ENCODE results near the gene CCDC197. TPM values are rescaled to one million over a fixed set of nuclear protein-coding genes. Genes with fewer than 3 reads are reported as not detected.

CCDC197 gene
- total and polyA plus RNA-seq, 4 donors = not detected

GRCh38 chr14:93955850-93956481 lies 41.1 kb upstream of the CCDC197 start:
- peak overlapping the region; percentile 69 to 83 for H3K27ac ChIP-seq (ENCODE audit: low read depth in 1 of 2, low read length in 1 of 2)
- no peak overlapping the region for H3K9ac ChIP-seq (ENCODE audit: insufficient read depth in 1 of 2, low read length in 2 of 2)
- H3K4me3 ChIP-seq = no peak overlapping the region
- ATAC-seq (ENCODE audit: insufficient read depth, low FRiP score) (no peak), DNase-seq (no peak)
- H3K9me3 ChIP-seq (ENCODE audit: control insufficient read depth in 4 of 4, insufficient read depth in 3 of 4, low read length in 3 of 4) = no peaks in the 10 kb centered on the region
- TF ChIP-seq CTCF (IDR thresholded peaks at IDR 0.05; ENCODE audit: control extremely low read depth, extremely low read depth) = no peak
- no peaks in the 10 kb centered on the region for H3K36me3 ChIP-seq (ENCODE audit: control insufficient read depth in 4 of 4, insufficient read depth in 4 of 4, low read length in 4 of 4)
- WGBS, 2 donors = 49% methylated on average over 8 of the region's 8 CpGs
- peaks cover 0 to 18% (median 9%) of the 10 kb centered on the region in 5 donors for H3K4me1 ChIP-seq (ENCODE audit: control insufficient read depth in 5 of 5, insufficient read depth in 5 of 5, low read length in 5 of 5)
- no peaks in the 10 kb centered on the region for H3K27me3 ChIP-seq (ENCODE audit: control insufficient read depth in 3 of 3, insufficient read depth in 3 of 3, low read length in 2 of 3)

DNA sequence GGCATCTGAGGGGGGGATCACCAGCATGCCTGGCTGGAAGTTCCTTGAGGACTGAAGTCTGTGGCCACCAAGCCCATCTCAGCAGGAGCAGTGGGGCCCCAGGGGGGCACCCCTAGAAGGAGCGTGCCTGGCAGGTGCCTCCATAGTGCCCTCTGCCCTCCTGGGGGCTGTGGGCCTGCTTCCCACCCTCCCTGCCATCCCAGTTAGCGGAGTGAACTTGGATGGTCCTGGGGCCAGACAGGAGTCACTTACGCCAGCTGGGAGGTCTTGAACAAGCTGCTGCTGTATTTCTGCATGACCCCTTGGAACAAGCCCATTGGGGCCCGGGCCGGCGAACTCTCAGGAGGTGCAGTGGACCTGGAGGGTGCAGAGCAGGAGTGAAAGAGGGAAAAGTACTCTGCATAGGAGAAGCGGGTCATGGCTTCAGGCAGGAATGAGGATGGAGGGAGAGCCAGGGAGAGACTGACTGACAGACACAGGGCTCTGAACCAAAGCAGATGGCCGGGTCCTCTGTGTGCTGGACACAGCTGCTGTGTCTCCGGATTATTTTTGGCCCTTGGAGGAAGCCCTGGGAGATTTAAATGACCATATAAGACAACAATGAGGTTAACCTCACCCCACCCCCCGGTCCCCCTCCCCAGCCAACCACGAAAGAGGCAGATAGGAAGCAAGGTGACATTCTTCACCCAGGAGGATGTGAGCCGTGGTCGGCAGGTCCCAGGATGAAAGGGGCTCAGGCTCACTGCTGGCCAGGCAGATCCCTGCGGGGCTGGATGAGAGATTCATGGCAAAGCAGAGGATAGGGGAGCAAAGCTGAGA lies 40.4 kb upstream of the CCDC197 start:
- DNase-seq = no peak

DNA sequence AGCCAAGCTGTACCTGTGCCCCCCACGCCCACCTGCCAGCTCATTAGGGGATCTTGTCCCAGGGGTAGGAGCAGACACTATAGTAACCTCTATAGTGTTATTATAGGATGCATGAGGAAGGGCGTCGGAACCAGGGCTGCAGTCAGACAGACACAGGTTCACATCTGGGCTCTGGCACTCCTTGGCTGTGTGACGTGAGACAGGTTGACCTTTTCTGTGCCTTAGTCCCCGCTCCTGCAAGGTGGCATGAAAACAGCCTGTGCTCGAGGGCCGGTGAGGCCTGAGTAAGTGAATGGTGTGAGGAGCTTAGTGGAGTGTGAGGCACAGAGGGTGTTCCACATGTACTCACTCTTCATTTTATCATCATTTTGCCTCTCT lies 39.8 kb upstream of the CCDC197 start:
- TF ChIP-seq CTCF (IDR thresholded peaks at IDR 0.05; ENCODE audit: control extremely low read depth, extremely low read depth) = no peak
- H3K4me1 ChIP-seq (ENCODE audit: control insufficient read depth in 5 of 5, insufficient read depth in 5 of 5, low read length in 5 of 5) = peaks cover 0 to 18% (median 9%) of the 10 kb centered on the region in 5 donors
- H3K27me3 ChIP-seq (ENCODE audit: control insufficient read depth in 3 of 3, insufficient read depth in 3 of 3, low read length in 2 of 3) = no peaks in the 10 kb centered on the region
- no peak overlapping the region for H3K9ac ChIP-seq (ENCODE audit: insufficient read depth in 1 of 2, low read length in 2 of 2)
- WGBS, 2 donors = 92% methylated on average over 7 of the region's 7 CpGs
- no peaks in the 10 kb centered on the region for H3K9me3 ChIP-seq (ENCODE audit: control insufficient read depth in 4 of 4, insufficient read depth in 3 of 4, low read length in 3 of 4)
- H3K27ac ChIP-seq (ENCODE audit: low read depth in 1 of 2, low read length in 1 of 2) = peak overlapping the region in 1 of 2 donors; percentile 65
- no peak overlapping the region for H3K4me3 ChIP-seq
- H3K36me3 ChIP-seq (ENCODE audit: control insufficient read depth in 4 of 4, insufficient read depth in 4 of 4, low read length in 4 of 4) = no peaks in the 10 kb centered on the region
- ATAC-seq (ENCODE audit: insufficient read depth, low FRiP score) = no peak
- no peak for DNase-seq

More for the DNA sequence above, 40.4 kb upstream of the CCDC197 start:
- 60 to 68% methylated on average over 14 of the region's 14 CpGs for WGBS, 2 donors
- Histone ChIP-seq H3K36me3 (ENCODE audit: control insufficient read depth in 4 of 4, insufficient read depth in 4 of 4, low read length in 4 of 4) (no peaks in the 10 kb centered on the region), H3K9ac (ENCODE audit: insufficient read depth in 1 of 2, low read length in 2 of 2) (no peak overlapping the region), H3K27ac (ENCODE audit: low read depth in 1 of 2, low read length in 1 of 2) (peak overlapping the region in 1 of 2 donors; percentile 83), H3K9me3 (ENCODE audit: control insufficient read depth in 4 of 4, insufficient read depth in 3 of 4, low read length in 3 of 4) (no peaks in the 10 kb centered on the region), H3K27me3 (ENCODE audit: control insufficient read depth in 3 of 3, insufficient read depth in 3 of 3, low read length in 2 of 3) (no peaks in the 10 kb centered on the region), H3K4me1 (ENCODE audit: control insufficient read depth in 5 of 5, insufficient read depth in 5 of 5, low read length in 5 of 5) (peaks cover 0 to 18% (median 9%) of the 10 kb centered on the region in 5 donors), H3K4me3 (no peak overlapping the region)
- TF ChIP-seq CTCF (IDR thresholded peaks at IDR 0.05; ENCODE audit: control extremely low read depth, extremely low read depth) = no peak
- no peak for ATAC-seq (ENCODE audit: insufficient read depth, low FRiP score)

All from lung (tissue), 12 donors.